ENCODE results near the gene FREM2.

The FREM2 gene

GRCh38 chr13:38690231-38690630 is 3.4 kb downstream of the FREM2 start:
- no peak for TF ChIP-seq CTCF (IDR thresholded peaks at IDR 0.05)
- Mint-ChIP-seq H3K27me3 (ENCODE audit: low read depth, poor library complexity) (peaks cover 13% of the 10 kb centered on the region), H3K36me3 (ENCODE audit: low read depth) (peaks cover 25% of the 10 kb centered on the region), H3K27ac (no peak overlapping the region), H3K4me1 (peaks cover 17% of the 10 kb centered on the region), H3K9me3 (peaks cover 6% of the 10 kb centered on the region), H3K4me3 (no peak overlapping the region)
- no peak for DNase-seq

- no peak overlapping the region for H3K4me3 Mint-ChIP-seq
- peaks cover 6% of the 10 kb centered on the region for H3K9me3 Mint-ChIP-seq
- no peak for DNase-seq
- peaks cover 7% of the 10 kb centered on the region for H3K4me1 Mint-ChIP-seq
- peaks cover 25% of the 10 kb centered on the region for H3K36me3 Mint-ChIP-seq (ENCODE audit: low read depth)
- peaks cover 10% of the 10 kb centered on the region for H3K27me3 Mint-ChIP-seq (ENCODE audit: low read depth, poor library complexity)
- TF ChIP-seq CTCF (IDR thresholded peaks at IDR 0.05): no peak
- H3K27ac Mint-ChIP-seq: no peak overlapping the region
Measured at GRCh38 chr13:38693168-38693567, 6.3 kb downstream of the FREM2 start.

GRCh38 chr13:38693641-38694040 is 6.8 kb downstream of the FREM2 start:
- Mint-ChIP-seq H3K9me3 (peaks cover 6% of the 10 kb centered on the region), H3K36me3 (ENCODE audit: low read depth) (peaks cover 25% of the 10 kb centered on the region), H3K27ac (no peak overlapping the region), H3K4me1 (peaks cover 7% of the 10 kb centered on the region), H3K27me3 (ENCODE audit: low read depth, poor library complexity) (peaks cover 6% of the 10 kb centered on the region), H3K4me3 (no peak overlapping the region)
- no peak for DNase-seq
- TF ChIP-seq CTCF (IDR thresholded peaks at IDR 0.05): no peak

GRCh38 chr13:38697197-38697596 is 10.3 kb downstream of the FREM2 start:
- Mint-ChIP-seq H3K27ac (no peak overlapping the region), H3K4me3 (no peak overlapping the region), H3K27me3 (ENCODE audit: low read depth, poor library complexity) (no peaks in the 10 kb centered on the region), H3K4me1 (peaks cover 12% of the 10 kb centered on the region), H3K9me3 (no peaks in the 10 kb centered on the region), H3K36me3 (ENCODE audit: low read depth) (no peaks in the 10 kb centered on the region)
- no peak for DNase-seq
- TF ChIP-seq CTCF (IDR thresholded peaks at IDR 0.05): no peak

GRCh38 chr13:38697628-38698333 is 10.9 kb downstream of the FREM2 start:
- no peak for DNase-seq
- no peak overlapping the region for H3K27ac Mint-ChIP-seq
- H3K4me1 Mint-ChIP-seq: peaks cover 12% of the 10 kb centered on the region
- H3K36me3 Mint-ChIP-seq (ENCODE audit: low read depth): no peaks in the 10 kb centered on the region
- H3K9me3 Mint-ChIP-seq: no peaks in the 10 kb centered on the region
- H3K27me3 Mint-ChIP-seq (ENCODE audit: low read depth, poor library complexity): no peaks in the 10 kb centered on the region
- no peak for TF ChIP-seq CTCF (IDR thresholded peaks at IDR 0.05)
- no peak overlapping the region for H3K4me3 Mint-ChIP-seq

- Mint-ChIP-seq H3K4me1 (peaks cover 5% of the 10 kb centered on the region), H3K9me3 (no peaks in the 10 kb centered on the region), H3K36me3 (ENCODE audit: low read depth) (no peaks in the 10 kb centered on the region), H3K27ac (no peak overlapping the region), H3K27me3 (ENCODE audit: low read depth, poor library complexity) (no peaks in the 10 kb centered on the region), H3K4me3 (no peak overlapping the region)
- no peak for TF ChIP-seq CTCF (IDR thresholded peaks at IDR 0.05)
- no peak for DNase-seq
Measured at GRCh38 chr13:38700051-38700450, 13.2 kb downstream of the FREM2 start.

All from nephron progenitor cell (in vitro differentiated cells).